MCF 10A (cell line): ENCODE results near the gene RAP1GDS1. TPM values are rescaled to one million over a fixed set of nuclear protein-coding genes. Genes with fewer than 3 reads are reported as not detected.

Experiments
- BruUV-seq: library from RNA; stranded (reverse); fragments of 400-500 nt; replicated peaks from 2 replicates; lab custom pipeline; 2021; lab: Mats Ljungman, UMichigan
- CTCF ChIA-PET: fragments of 300-600 bp; sonication (Branson Sonifier 250); formaldehyde crosslinking; extraction: SDS; loops from one replicate; lab custom pipeline; 2021; ENCODE audit warnings: antibody characterized with exemption, inconsistent platforms; lab: Yijun Ruan, JAX
- POLR2A ChIA-PET: fragments of 300-600, 350-650 bp; sonication (Branson Sonifier 250); formaldehyde crosslinking; extraction: SDS; loops from one replicate; lab custom pipeline; 2020; ENCODE audit warnings: antibody characterized with exemption, inconsistent platforms; lab: Yijun Ruan, JAX
- DNase-seq: peaks from one replicate; pipeline ENCODE4 v3.0.0-alpha.2; 2018; ENCODE audit not compliant: unreplicated experiment
- H3K27ac Mint-ChIP-seq: one replicate; pipeline ENCODE4 v1.8.0; 2022; ENCODE audit warnings: mild to moderate bottlenecking, low read depth, mixed read lengths; ENCODE audit not compliant: unreplicated experiment
- H3K27me3 Mint-ChIP-seq: one replicate; pipeline ENCODE4 v1.8.0; 2022; ENCODE audit warnings: mixed read lengths; ENCODE audit not compliant: insufficient read depth, unreplicated experiment
- H3K36me3 Mint-ChIP-seq: one replicate; pipeline ENCODE4 v1.8.0; 2022; ENCODE audit warnings: mild to moderate bottlenecking, moderate library complexity, mixed read lengths; ENCODE audit not compliant: insufficient read depth, unreplicated experiment
- H3K4me1 Mint-ChIP-seq: one replicate; pipeline ENCODE4 v1.8.0; 2022; ENCODE audit warnings: mixed read lengths; ENCODE audit not compliant: insufficient read depth, unreplicated experiment
- H3K4me3 Mint-ChIP-seq: one replicate; pipeline ENCODE4 v1.8.0; 2022; ENCODE audit warnings: mild to moderate bottlenecking, moderate library complexity, mixed read lengths; ENCODE audit not compliant: unreplicated experiment
- H3K9me3 Mint-ChIP-seq: one replicate; pipeline ENCODE4 v1.8.0; 2022; ENCODE audit warnings: mixed read lengths; ENCODE audit not compliant: unreplicated experiment
- intact Hi-C: fragments of 100-400 bp; cut with micrococcal nuclease; formaldehyde crosslinking; loops from 2 replicates; pipeline ENCODE4 v1.14.1; 2022
- total RNA-seq: library from RNA; stranded (reverse); gene quantifications from 2 replicates; pipeline ENCODE4 v1.2.3, GENCODE V29; 2022
- TF ChIP-seq, protein P1 (sequence below): fragments of 200-600 bp; IDR thresholded peaks from one replicate; pipeline ENCODE4 v1.8.0; 2022; ENCODE audit warnings: antibody characterized with exemption, mild to moderate bottlenecking; ENCODE audit not compliant: unreplicated experiment

Gene RAP1GDS1
- total RNA-seq, 1 experiment from 2014 or later, result 68.9 TPM

DNA sequence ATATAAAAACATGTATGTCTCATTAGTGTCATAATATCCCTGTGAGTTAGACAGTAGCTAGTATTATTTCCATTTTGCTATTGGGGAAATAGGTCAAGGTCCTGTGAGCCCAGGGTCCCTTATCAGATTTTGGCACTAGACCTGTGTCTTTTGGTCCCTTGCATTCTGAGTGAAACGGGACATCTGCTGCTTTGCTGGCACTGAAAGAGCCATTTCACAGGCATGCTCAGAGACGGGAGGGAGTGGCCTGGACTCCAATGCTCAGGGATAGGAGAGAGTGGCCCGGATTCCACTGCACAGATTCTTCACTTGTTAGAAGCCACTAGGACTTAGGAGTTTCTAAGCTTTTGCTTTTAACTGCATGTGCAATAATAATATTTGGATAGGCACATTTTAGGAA, 220.0 kb downstream of the RAP1GDS1 start:
- BruUV-seq, result no TSS peak
- Mint-ChIP-seq H3K4me1 (peaks cover 28% of the 10 kb centered on the region), H3K36me3 (peaks cover 9% of the 10 kb centered on the region), H3K4me3 (no peak overlapping the region), H3K9me3 (no peaks in the 10 kb centered on the region), H3K27ac (peak overlapping the region; percentile 8), H3K27me3 (no peaks in the 10 kb centered on the region)
- CTCF ChIA-PET, result interaction anchor here (1.1 kb wide), 1 partner anchor 91 kb away, joined by 3 read pairs; no protein-coding TSS in a partner anchor
- POLR2A ChIA-PET, result interaction anchor here (0.9 kb wide), 1 partner anchor 9 kb away, joined by 3 read pairs; no protein-coding TSS in a partner anchor
- intact Hi-C loops, result loop anchor here (5.0 kb wide), 1 partner anchor 181 kb away; no protein-coding TSS in a partner anchor
- DNase-seq, result no peak
- TF ChIP-seq, protein P1, sequence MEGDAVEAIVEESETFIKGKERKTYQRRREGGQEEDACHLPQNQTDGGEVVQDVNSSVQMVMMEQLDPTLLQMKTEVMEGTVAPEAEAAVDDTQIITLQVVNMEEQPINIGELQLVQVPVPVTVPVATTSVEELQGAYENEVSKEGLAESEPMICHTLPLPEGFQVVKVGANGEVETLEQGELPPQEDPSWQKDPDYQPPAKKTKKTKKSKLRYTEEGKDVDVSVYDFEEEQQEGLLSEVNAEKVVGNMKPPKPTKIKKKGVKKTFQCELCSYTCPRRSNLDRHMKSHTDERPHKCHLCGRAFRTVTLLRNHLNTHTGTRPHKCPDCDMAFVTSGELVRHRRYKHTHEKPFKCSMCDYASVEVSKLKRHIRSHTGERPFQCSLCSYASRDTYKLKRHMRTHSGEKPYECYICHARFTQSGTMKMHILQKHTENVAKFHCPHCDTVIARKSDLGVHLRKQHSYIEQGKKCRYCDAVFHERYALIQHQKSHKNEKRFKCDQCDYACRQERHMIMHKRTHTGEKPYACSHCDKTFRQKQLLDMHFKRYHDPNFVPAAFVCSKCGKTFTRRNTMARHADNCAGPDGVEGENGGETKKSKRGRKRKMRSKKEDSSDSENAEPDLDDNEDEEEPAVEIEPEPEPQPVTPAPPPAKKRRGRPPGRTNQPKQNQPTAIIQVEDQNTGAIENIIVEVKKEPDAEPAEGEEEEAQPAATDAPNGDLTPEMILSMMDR, result no peak

DNA sequence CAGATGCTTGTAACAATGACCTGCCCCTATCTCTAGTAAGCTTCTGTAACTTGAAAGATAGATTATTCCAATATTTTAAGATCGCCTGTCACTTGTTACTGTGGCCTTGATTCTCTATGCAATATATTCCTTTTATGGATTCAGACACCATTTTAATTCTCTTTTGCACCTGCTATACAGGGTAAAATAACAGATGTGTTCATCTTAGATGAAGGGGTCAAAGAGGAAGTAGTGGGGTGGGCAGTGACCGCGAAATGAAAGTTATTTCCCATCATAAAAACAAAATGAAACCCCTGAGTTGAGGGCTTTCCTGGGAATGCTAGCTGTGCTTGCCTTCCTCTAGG, 221.3 kb downstream of the RAP1GDS1 start:
- BruUV-seq, result no TSS peak
- CTCF ChIA-PET, result interaction anchor here (0.6 to 1.8 kb wide), 4 partner anchors 15 to 879 kb away, joined by 3 to 6 read pairs (median 4); no protein-coding TSS in a partner anchor
- H3K4me1 Mint-ChIP-seq, result peaks cover 28% of the 10 kb centered on the region
- intact Hi-C loops, result loop anchor here (5.0 kb wide), 1 partner anchor 180 kb away; no protein-coding TSS in a partner anchor
- peak overlapping the region; percentile 95 for H3K27ac Mint-ChIP-seq
- TF ChIP-seq, protein P1, result no peak
- peaks cover 5% of the 10 kb centered on the region for H3K36me3 Mint-ChIP-seq
- POLR2A ChIA-PET, result interaction anchor here (0.9 kb wide), 1 partner anchor 525 kb away, joined by 3 read pairs; no protein-coding TSS in a partner anchor
- H3K4me3 Mint-ChIP-seq, result peak overlapping the region; percentile 51
- H3K27me3 Mint-ChIP-seq, result no peaks in the 10 kb centered on the region
- no peak for DNase-seq
- H3K9me3 Mint-ChIP-seq, result no peaks in the 10 kb centered on the region

DNA sequence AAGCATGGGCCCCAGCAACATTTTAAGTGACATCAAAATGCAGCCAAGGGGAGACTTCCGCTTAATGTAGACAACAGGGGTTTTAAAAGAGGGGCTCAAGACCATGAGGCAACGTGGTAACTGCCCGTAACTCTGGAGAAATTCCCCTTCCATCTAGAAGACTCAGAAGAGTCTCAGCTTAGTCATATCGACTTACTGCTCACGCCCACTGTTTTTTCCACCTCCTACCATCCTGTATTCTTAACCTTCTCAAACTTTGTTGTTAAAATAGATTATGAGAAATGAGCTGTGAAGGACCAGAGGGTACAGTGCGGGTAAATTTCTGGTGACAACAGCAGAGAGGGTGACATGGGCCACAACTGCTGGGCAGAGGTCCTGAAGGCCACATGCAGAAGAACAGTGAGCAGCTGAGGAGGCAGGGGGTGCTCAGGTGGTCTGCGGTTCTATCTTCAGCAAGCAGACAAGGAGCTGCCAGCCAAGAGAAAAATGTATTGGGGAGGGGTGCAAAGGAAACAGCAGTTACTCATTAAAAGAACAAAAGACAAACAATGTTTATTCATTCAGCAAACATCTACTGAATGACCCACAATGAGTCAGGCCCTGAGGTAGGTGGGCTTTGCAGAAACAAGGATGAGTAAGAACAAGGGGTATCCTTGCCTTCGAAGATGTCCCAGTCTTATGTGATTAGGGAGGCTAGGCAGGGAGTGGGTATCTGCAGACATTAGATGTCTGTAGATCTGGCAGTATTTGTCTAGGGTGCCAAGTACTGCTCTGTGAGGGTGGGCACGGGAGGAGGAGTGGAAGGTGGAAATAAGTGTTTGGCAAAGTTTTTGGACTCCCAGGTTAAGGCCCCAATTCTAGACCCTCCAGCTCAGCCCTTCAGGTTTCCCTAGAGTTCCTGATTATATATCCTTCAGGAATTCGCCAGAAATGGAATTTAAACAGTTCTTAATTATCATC, 221.9 kb downstream of the RAP1GDS1 start:
- peak overlapping the region; percentile 51 for H3K4me3 Mint-ChIP-seq
- no TSS peak for BruUV-seq
- peak; percentile 45 for DNase-seq
- H3K27me3 Mint-ChIP-seq, result no peaks in the 10 kb centered on the region
- H3K4me1 Mint-ChIP-seq, result peaks cover 28% of the 10 kb centered on the region
- intact Hi-C loops, result loop anchor here (5.0 kb wide), 1 partner anchor 179 kb away; no protein-coding TSS in a partner anchor
- TF ChIP-seq, protein P1, result no peak
- peaks cover 5% of the 10 kb centered on the region for H3K36me3 Mint-ChIP-seq
- ChIA-PET CTCF (interaction anchor here (0.6 to 1.8 kb wide), 4 partner anchors 15 to 878 kb away, joined by 3 to 5 read pairs (median 4); no protein-coding TSS in a partner anchor), POLR2A (interaction anchor here (0.7 to 1.1 kb wide), 3 partner anchors 9 to 525 kb away, joined by 3 to 5 read pairs (median 4); no protein-coding TSS in a partner anchor)
- peak overlapping the region; percentile 95 for H3K27ac Mint-ChIP-seq
- no peaks in the 10 kb centered on the region for H3K9me3 Mint-ChIP-seq
